NCI-H2107 treated with DMSO at 0.1 percent for 48 hours (cell line): ENCODE data around the gene MICA.
"Not testable (repeated sequence)": the region's sequence is repeated elsewhere in the genome, so short reads cannot be mapped to it uniquely, and the experiment has no call there.

Source experiments
- DNase-seq: peaks from one replicate; lab custom pipeline; 2025; ENCODE audit not compliant: unreplicated experiment; lab: John Stamatoyannopoulos, UW

Gene MICA

DNA sequence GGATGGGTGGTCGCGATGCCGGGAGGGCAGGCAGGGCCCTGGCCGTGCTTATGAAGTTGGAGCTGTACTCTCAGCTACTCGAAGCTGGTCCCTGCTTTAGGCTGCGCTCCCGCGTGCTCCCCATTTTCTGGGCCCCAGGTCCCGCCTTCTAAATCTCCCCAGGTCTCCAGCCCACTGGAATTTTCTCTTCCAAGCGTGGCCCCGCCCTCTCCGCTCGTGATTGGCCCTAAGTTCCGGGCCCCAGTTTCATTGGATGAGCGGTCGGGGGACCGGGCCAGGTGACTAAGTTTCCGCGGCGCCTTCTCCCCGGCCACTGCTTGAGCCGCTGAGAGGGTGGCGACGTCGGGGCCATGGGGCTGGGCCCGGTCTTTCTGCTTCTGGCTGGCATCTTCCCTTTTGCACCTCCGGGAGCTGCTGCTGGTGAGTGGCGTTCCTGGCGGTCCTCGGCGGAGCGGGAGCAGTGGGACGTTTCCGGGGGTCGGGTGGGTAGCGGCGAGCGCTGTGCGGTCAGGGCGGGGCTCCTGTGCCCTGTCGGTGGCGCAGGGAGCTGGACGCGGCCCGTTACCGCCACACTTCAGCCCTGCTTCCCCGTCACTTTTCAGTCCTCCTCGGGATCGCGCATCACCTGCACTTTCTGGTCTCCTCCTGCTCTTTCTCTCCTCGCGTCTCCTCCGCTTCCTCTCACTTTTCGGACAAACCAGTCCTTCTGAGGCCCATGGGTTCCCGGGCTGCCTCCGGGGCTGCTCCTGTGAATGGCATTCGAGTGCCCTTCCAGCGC, at the start of gene MICA:
TSS of gene MICA (plus strand) at position 313 of the 778 bp plus-strand sequence. CDS start at position 351, 38 bp downstream.
- DNase-seq: no peak

DNA sequence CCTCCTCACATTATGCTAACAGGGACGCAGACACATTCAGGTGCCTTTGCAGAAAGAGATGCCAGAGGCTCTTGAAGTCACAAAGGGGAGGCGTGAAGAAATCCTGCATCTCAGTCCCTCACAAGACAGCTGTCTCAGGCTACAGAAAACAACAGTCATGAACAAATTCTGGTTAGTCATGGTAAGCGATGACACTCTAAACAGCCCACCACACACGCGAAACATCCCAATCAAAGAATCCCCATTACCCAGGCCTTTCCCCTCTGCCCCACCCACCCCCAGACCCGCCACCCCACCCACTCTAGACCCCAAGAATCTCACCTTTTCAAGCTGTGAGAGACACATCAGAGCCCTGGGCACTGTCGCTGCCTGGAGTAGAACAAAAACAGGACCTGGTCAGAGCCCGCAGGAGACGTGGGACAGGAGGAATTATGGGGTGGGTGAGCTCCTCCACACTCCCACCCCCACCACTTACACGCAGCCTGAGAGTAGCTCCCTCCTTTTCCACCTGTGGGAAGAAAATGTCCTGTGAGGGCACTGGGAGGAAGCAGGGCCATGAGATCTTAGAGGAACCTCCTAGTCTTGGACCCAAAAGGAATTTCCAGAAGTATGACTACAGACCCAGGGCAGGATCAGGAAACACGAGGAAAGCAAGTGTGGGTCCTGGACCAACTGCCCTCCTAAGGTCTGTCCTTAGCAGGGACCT, 49.1 kb upstream of the MICA start:
- DNase-seq: no peak

DNA sequence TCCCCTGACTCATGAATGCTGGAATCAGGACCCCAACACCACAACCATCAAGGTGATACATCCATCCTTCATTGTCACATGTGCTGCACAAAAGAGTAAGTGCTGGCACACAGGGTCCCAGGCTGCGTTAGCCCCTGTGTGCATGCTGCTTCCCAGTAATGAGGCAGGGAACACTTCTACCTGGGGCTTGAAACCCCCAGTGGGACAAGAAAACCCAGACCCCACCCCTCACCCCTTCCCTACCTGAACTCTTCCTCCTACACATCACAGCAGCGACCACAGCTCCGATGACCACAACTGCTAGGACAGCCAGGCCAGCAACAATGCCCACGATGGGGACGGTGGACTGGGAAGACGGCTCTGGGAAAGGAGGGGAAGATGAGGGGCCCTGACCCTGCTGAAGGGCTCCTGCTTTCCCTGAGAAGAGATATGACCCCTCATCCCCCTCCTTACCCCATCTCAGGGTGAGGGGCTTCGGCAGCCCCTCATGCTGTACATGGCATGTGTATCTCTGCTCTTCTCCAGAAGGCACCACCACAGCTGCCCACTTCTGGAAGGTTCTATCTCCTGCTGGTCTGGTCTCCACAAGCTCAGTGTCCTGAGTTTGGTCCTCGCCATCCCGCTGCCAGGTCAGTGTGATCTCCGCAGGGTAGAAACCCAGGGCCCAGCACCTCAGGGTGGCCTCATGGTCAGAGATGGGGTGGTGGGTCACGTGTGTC, 48.4 kb upstream of the MICA start:
- no peak for DNase-seq

DNA sequence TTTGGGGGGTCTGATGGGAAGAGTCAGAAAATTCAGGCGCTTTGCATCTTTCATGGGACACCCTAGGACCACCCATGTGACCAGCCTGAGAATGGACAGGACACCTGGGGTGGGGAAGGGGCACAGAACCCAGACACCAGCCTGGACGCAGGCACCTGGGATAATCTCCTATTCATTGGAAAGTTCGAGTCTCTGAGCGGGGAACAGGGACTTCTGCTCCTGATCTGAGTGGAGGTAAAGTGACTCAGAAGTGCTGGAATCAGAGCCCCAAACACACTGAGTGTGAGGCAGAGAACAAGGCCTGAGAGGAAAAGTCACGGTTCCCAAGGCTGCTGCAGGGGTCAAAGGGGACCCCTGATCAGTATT, 47.8 kb upstream of the MICA start:
- DNase-seq: no peak

DNA sequence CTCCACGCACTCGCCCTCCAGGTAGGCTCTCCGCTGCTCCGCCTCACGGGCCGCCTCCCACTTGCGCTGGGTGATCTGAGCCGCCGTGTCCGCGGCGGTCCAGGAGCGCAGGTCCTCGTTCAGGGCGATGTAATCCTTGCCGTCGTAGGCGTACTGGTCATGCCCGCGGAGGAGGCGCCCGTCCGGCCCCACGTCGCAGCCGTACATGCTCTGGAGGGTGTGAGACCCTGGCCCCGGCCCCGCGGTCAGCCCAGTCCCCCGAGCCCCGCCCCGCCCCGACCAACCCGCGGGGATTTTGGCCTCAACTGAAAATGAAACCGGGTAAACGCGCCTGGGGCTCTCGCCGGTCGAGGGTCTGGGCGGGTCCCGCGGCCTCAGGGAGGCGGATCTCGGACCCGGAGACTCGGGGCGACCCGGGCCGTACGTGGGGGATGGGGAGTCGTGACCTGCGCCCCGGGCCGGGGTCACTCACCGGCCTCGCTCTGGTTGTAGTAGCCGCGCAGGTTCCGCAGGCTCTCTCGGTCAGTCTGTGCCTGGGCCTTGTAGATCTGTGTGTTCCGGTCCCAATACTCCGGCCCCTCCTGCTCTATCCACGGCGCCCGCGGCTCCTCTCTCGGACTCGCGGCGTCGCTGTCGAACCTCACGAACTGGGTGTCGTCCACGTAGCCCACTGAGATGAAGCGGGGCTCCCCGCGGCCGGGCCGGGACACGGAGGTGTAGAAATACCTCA, 47.0 kb upstream of the MICA start:
- DNase-seq: no peak

DNA sequence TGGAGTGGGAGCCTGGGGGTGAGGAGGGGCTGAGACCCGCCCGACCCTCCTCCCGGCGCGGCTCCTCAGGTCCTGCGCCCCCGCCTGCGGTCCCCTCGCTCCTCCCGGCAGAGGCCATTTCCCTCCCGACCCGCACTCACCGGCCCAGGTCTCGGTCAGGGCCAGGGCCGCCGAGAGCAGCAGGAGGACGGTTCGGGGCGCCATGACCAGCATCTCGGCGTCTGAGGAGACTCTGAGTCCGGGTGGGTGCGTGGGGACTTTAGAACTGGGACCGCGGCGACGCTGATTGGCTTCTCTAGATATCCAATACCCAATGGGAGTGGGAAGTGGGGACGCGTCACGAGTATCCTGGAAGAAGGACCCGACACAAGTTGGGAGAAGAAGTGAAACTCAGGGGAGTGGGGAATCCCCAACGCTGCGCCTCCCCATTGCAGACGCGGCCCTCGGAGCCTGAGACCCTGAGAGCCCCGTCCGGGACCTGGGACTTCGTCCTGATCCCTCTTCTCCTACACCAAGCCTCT, 46.4 kb upstream of the MICA start, which contains the start of gene HLA-B:
TSS of gene HLA-B (minus strand) at position 234 of the 521 bp plus-strand sequence. CDS start at position 213, 21 bp downstream.
- no peak for DNase-seq

DNA sequence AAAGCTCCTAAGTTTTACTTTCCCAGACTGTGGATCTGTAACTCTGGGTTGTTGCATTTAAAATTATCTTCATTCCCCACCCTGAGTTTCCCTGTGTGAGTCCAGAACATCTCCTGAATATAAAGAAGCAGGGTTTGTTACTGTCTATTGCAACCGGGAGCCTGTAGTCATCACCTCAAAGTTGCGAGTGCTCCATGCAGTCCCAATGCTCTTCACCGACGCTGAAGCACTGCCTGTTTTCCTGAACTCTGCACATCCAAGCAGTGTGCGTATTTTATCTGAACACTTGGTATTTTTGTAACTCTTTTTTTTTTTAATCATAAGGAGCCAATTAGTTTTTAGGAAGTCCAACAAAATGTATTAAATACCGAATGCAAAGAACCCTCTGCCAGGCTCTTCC, 45.5 kb upstream of the MICA start:
- no peak for DNase-seq

DNA sequence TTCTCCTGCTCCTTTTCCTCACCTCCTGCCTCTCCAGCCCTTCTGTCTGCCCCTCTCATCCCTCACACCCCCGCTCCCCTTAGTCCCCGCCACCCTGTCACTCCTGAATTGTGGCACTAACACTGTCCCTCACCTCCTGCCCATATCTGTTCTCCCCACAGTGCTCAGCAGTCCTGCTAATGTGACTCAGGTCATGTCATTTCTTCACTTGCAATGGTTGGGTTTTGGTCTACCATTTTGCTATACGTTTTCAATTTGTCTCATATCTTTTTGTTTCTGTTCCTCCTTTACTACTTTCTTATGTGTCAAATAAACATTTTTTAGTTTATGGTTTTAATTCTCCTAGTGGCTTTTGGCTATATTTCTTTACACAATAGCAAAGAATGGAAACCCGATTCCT, 45.1 kb upstream of the MICA start:
- DNase-seq: no peak

DNA sequence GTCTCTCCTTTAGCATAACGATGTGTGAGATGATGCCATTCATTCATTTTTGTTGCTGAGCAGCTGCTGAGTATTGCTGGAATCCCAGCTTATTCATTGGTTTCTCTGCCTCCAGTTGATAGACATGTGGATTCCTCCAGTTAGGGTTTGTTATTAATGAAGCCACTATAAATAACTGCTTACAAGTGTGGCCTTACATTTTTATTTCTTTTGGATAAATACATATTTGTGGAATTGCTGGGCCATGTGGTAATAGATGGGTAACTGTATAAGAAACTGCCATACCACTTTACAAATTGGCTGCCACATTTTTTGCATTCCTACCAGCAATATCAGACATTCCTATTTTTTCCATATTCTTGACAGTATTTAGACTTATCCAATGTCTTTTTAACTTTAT, 43.8 kb upstream of the MICA start:
- no peak for DNase-seq

DNA sequence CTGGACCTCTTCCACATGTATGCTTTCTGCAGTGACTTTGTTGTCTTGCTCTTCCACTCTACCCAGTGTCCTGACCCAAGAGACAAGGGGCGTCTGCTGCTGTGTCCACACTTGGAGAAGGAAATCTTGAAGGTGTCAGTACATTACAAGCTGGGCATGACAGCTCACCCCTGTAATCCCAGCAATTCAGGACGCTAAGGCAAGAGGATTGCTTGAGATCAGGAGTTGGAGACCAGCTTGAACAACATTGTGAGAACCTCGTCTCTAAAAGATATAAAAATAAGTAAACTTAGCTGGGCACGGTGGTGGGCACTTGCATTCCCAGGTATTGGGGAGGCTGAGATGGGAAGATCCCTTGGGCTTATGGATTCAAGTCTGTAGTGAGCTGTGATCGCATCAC, 40.6 kb upstream of the MICA start:
- no peak for DNase-seq

DNA sequence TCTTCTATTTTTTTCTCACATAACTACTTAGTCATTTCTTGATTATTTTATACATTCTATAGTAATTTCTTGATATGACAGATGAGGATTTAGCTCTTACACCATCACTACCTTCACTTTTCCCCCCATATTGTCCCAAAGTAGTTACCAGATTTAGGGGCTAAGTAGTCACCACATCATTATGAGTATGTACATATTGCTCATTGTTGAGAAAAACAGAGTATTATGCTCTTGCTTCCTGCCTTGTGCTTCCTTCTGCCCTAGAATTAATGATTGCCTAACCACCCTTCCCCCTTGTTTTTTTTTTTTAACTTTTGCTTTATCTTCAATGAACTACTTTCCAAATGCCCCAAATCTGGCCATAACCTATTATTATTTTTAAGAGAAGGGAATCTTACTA, 39.6 kb upstream of the MICA start:
- DNase-seq: no peak

DNA sequence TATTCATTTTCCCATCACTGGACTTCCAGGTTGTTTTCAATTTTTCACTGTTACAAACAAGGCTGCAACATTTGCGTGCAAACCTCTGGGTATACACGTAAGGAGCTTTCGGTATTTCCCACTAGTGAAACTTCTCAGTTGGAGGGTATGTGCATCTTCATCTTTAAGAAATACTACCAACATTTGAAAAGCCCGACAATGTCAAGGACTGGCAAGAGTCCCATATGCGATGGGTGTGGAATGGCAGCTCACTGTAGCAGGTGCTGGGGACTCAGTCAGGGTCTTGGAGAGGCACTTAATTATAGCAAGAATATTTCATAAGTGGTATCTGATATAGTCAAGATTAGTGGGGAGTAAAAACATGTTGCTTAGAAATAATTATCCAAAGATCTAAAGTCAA, 37.5 kb upstream of the MICA start:
- no peak for DNase-seq

DNA sequence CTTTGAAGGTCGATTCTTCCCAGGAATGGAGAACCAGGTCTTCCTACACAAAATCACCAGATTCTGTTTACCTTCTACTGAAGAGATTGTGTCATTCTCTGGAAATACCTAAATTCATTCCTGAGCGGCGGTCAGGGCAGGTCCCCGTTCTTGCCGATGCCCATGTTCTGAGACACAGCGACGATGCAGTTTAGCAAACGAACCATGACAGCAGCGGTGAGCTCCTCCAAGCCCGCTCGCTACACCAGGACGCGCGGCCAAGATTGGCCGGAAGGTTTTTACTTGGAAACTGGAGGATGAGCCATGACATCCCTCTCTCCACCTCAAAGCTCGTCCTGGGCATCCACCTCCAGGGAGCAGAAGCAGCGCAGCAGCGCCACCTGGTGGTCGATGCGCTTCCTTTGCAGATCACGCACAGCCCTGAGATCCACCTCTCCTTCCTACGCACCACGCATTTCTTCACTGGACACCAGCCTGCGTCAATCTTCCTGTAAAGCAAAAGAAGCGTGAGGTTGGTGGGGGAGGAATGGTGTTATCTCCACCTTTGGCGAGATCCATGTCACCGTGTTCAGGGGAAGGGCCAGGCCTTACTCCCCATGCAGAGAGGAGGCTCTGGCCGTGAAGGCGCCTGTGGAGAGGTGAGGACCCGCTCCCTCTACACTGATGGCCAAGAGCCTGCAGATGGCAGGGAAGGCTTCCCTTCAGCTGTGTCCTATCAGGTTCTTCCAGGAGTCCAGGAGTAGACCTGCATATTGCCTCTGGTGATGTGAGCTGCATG, 36.5 kb upstream of the MICA start:
- peak; percentile 38 for DNase-seq

DNA sequence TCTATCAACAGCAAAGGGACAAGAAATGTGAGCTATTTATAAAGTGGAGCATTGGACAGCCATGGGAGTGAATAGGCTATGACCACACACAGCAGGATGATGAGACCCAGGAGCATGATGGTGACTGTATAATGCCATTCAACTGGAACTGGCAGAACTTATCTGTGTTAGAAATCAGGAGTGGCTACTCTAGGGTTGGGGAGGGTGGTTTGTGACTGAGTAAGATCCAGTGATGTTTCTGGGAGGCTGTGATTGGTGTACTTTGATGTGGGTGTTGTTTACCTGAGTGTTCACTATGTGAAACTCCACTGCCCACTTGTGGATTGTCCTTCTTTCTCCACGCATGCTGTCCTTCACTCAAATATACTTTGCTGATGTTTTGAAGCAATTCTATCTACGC, 34.9 kb upstream of the MICA start:
- no peak for DNase-seq

DNA sequence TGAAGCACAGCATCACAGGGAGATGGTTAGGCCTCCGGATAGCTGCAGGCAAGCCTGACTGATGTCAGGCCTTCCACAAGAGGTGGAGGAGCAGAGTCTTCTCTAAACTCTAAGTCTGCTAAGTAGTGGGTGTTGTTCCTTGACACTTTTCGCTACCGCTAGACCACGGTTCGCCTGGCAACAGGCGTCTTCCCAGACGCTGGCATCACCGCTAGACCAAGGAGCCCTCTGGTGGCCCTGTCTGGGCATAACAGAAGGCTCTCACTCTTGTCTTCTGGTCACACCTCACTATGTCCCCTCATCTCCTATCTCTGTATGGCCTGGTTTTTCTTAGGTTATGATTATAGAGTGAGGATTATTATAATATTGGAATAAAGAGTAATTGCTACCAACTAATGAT, 29.3 kb upstream of the MICA start:
- not testable (repeated sequence) for DNase-seq

DNA sequence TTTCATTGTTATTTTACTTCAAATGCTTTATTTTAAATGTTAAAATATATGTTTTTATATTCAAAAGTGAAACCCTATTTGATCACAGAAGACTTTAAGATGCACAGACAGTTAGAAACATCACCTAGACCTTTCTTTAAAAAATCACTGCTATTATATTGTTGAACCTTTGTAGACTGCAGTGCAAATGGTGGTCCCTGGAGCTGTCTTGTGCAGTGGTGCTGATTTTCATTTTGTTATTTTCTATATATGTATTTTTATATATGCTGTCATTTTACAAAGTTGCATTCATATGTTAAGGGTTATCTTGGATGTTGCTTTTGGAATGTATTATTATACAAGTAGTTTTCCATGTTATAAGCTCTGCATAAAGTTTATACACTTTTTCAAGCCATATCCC, 27.7 kb upstream of the MICA start:
- no peak for DNase-seq

DNA sequence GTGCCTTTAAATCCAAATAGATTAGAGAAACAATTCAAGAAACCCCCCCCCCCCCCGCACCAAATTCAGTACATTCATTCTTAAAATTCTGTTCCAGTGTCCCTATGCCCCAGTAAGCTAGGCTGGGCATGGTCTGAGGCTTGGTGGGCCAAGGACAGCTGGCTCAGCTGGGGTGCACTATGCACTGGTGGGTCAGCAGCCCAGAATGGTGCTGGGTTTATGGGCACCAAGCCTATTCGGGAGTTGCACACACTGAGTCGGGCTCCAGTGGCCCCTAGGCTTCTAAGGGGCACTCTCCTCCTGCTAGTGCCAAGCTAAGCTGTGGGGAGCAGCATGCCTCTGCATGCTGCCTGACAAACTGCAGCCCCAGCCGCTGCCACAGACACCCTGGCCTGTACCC, 26.4 kb upstream of the MICA start:
- no peak for DNase-seq

DNA sequence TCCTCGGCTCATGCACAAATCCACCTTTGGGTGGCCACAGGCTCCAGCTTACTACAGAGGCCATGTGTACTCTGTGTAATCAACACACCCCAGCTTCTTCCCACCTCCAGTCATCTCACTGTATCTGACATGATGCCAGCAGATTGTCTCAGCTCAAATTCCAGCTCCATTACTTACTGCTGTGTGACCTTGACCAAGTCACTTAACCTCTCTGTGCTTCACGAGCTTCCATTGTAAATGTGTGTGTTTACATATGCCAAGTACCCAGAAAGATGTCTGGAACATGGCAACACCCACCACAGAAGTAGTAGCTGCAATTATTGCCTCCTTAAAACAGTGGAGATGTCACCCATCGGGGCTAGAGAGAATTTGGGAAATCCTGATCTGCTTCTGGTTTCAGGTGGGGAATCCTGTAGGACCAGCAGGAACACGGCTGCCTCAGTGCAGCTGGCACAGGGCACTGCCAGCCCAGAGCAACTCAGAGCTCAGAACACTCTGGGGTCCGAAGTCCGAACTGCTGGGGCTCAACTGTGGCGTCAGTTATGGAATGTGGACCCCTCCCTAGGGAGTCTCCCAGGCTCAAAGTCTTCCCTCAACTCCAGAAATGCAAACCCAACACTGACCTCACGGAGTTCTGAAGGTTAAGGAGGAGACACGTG, 25.2 kb upstream of the MICA start:
- no peak for DNase-seq

DNA sequence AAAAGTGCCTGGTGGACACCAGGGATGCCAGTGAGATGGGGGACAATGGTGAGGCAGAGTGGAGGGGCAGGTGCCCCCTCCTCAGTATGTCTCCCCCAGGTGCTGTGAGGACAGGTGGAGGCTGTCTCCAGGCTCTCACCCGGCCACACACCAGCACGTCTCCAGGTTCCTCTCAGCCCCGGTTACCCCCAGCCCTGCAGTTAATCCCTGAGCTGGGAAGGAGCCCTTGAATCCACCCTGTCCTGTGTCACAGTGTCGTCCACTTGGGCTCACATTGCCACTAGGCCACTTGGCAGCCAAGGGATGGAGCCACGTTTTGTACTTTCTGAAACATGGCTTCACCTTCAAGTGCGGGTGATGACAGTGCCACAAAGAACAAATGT, 24.7 kb upstream of the MICA start:
- no peak for DNase-seq

DNA sequence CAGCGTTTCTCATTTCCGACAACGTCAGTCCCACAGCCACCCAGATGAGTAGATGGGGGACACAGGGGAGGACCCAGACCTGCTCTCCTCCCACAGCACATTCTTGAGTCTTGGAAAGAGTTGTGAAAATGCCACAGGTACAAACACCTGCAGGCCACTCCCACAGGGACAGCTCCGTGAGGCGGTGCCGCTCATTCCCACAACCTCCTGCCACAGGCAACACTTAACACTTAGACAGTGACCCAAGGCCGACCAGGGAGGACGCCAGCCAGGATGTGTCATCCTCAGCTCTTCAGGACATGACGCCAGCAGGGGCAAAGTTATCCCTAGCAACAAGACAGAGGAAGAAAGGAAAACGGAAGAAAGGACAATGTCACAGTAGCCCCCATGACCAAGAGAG, 23.5 kb upstream of the MICA start:
- DNase-seq: no peak
